GM19193 (cell line): Measurements from ENCODE around the gene C5AR2.

Experiments used
- POLR2A ChIP-seq: IDR thresholded peaks from 4 replicates; pipeline ENCODE4 v1.6.1; 2011; ENCODE audit not compliant: insufficient read depth, insufficient read length; ENCODE audit errors: extremely low read depth

Gene C5AR2

DNA sequence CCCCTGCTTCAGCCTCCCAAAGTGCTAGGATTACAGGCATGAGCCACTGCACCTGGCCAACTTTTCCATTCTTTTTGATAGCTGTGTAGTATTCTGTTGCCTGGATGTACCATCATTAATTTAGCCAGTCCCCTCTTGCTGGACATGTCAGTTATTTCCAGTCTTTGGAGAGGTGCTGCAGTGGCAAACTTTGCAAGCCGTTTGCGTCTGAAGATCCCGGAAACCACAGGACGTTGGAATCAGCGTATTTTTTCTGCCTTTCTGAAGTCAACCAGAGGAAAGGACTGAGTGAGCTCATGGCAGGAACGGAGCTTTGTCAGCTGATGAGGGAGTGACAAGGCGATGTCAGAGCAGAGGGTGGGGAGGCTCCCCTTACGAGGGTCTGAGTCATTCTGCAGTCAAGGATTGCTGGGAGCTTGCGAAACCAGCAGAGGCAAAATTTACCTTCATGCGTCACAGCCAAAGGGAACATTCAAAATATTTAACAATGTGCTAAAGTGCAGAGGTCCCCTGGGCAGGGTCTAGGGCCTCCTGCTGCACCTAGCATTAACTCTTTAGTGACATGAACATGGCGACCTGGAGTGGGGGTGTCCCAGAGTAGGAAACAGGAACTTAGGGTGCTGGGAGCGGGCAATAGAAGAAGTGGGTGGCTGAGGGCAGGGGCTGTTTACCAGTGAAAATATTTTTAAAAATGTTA, 16.7 kb upstream of the C5AR2 start:
- TF ChIP-seq POLR2A = no peak

DNA sequence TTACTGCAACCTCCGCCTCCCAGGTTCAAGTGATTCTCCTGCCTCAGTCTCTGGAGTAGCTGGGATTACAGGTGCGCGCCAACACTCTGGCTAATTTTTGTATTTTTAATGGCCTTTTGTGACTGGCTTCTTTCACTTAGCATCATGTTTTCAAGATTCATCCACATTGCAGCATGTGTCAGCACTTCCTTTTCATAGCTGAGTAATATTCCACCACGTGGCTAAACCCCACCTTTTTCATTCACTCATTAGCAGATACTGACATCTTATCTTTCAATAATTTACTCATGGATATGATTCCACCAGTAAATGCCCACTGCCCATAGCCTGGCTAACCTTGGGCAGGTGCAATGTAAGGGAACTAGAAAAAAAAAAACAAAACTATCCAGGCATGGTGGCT, 15.5 kb upstream of the C5AR2 start:
- no peak for TF ChIP-seq POLR2A

DNA sequence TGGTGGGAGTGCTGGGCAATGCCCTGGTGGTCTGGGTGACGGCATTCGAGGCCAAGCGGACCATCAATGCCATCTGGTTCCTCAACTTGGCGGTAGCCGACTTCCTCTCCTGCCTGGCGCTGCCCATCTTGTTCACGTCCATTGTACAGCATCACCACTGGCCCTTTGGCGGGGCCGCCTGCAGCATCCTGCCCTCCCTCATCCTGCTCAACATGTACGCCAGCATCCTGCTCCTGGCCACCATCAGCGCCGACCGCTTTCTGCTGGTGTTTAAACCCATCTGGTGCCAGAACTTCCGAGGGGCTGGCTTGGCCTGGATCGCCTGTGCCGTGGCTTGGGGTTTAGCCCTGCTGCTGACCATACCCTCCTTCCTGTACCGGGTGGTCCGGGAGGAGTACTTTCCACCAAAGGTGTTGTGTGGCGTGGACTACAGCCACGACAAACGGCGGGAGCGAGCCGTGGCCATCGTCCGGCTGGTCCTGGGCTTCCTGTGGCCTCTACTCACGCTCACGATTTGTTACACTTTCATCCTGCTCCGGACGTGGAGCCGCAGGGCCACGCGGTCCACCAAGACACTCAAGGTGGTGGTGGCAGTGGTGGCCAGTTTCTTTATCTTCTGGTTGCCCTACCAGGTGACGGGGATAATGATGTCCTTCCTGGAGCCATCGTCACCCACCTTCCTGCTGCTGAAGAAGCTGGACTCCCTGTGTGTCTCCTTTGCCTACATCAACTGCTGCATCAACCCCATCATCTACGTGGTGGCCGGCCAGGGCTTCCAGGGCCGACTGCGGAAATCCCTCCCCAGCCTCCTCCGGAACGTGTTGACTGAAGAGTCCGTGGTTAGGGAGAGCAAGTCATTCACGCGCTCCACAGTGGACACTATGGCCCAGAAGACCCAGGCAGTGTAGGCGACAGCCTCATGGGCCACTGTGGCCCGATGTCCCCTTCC, 11.8 kb upstream of the C5AR2 start:
- TF ChIP-seq POLR2A = no peak

DNA sequence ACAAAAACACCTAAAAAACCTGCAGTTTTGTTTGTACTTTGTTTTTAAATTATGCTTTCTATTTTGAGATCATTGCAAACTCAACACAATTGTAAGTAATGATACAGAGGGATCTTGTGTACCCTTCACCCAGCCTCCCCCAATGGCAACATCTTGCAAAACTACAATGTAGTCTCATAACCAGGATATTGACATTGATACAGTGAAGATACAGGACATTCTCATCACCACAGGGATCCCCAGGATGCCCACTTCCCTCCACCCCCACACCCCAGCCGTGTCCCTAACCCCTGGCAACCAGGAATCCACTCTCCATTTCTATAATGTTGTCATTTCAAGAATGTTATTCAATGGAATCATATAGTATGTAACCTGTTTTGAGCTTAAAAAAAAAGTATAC, 10.3 kb upstream of the C5AR2 start:
- no peak for TF ChIP-seq POLR2A

DNA sequence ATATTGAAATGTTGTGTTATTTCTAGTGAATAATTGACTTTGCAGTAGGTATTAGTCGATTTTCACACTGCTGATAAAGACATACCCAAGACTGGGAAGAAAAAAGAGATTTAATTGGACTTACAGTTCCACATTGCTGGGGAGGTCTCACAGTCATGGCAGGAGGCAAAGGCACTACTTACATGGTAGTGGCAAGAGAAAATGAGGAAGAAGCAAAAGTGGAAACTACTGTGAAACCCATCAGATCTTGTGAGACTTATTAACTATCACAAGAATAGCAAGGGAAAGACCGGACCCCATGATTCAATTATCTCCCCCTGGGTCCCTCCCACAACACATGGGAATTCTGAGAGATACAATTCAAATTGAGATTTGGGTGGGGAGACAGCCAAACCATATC, 9.9 kb upstream of the C5AR2 start:
- no peak for TF ChIP-seq POLR2A

DNA sequence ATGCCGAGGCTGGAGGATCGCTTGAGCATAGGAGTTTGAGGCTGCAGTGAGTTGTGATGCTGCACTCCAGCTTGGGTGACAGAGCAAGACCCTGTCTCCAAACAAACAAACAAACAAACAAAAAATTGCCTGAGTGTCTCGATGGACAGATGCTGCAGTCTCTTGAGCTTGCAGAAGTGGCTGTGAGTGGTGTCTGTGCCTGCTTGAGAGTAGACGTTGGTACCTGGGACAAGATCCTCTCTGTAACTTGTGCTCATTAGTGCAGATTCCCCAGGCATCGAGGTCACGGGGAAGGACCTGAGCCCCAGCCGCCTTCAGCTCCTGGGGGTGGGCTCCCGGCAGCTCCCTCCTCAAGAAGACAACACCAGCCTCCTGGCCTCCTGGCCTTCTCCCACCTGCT, 8.6 kb upstream of the C5AR2 start:
- TF ChIP-seq POLR2A = no peak

DNA sequence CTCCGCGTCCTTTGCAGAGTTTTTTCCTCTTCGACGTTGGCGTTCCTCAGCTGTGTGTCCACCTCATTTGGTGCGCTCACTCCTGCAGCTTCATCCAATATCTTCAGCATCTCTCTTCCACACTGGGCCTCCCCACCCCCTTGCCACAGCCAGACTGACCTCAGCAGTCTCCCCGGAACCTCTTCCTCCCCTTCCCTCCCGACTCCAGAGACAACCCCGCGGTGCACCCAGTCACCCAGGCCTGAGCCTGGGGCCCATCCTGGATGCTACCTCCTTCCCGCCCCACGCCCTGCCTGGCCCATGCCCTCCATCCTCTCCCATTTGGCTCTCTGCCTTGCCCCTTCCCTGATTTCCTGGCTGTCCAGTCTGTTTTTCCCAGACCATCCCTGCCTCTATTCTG, 8.1 kb upstream of the C5AR2 start:
- no peak for TF ChIP-seq POLR2A

DNA sequence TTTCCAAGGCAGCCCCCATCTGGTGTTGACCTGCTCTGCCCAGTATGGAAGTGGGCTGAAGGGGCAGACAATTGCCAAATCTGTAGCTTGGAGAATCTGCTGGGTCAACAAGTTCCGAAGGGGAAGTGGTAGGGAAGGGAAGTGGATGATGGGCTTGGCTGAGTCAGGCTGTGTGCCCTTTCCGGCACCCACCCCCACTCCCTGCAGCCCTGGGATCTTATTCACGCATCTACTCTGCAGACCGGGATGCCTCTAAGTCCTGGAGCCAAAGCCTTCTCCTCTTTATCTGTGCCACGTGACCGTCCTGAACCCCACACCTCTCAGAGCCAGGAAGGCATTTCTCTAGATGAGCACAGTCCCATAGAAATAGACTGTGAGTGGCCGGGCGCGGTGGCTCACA, 7.5 kb upstream of the C5AR2 start:
- TF ChIP-seq POLR2A = no peak

DNA sequence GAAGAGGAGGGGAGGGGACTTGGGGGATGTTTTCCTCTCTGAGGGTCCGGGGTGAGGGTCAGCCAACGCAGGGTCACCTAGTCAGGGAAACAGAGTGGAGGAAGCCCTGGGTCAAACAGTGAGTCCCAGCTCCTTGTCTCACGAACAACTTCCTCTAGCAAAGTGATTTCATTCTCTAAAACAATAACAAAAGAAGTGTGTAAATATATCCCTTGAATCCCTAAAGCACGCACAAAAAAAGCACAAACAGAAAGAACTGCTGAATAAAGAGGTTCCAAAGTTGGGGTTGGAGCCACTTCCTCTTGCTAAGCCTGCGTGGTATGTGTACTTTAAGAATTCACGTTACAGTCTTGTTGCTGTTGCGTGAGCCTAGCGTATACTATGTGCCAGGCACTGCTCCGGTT, 1.5 kb upstream of the C5AR2 start:
- no peak for TF ChIP-seq POLR2A

DNA sequence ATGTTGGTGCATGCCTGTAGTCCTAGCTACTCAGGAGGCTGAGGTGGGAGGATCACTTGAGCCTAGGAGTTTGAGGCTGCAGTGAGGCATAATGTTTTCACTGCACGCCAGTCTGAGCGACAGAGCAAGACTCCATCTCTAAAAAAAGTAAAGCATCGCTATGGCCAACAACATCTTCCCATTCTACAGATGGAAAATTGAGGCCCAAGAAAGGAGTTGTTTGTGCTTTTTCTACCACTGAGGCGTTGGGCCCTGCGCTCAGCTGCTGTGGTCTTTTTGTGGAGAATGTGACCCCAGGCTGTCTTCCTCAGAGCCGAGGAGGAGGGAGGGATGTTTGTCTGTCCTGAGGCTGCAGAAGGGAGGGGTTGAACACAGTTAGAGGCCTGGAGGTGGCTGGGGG, 485 bp upstream of the C5AR2 start:
- TF ChIP-seq POLR2A = no peak

DNA sequence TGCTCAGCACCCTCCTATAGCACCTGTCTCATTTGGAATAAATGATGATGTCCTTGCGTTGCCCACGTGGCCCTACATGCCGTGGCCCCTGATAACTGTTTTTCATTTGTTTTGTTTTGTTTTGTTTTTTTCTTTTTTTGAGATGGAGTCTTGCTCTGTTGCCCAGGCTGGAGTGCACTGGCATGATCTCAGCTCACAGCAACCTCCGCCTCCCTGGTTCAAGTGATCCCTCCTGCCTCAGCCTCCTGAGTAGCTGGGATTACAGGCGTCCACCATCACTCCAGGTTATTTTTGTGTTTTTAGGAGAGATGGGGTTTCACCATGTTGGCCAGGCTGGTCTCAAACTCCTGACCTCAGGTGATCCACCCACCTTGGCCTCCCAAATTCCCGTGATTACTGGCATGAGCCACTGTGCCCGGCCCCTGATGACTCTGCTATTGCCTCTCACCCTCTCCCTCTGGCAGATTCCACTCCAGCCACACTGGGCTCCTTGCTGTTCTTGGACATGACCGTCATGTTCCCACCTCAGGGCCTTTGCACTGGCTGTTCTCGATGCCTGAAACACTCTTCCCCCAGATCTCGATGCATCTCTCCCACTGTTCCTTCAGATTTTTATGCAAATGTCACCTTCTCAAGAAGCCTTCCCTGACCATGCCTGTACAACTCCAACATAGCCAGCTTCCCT, 7.4 kb downstream of the C5AR2 start:
- no peak for TF ChIP-seq POLR2A

DNA sequence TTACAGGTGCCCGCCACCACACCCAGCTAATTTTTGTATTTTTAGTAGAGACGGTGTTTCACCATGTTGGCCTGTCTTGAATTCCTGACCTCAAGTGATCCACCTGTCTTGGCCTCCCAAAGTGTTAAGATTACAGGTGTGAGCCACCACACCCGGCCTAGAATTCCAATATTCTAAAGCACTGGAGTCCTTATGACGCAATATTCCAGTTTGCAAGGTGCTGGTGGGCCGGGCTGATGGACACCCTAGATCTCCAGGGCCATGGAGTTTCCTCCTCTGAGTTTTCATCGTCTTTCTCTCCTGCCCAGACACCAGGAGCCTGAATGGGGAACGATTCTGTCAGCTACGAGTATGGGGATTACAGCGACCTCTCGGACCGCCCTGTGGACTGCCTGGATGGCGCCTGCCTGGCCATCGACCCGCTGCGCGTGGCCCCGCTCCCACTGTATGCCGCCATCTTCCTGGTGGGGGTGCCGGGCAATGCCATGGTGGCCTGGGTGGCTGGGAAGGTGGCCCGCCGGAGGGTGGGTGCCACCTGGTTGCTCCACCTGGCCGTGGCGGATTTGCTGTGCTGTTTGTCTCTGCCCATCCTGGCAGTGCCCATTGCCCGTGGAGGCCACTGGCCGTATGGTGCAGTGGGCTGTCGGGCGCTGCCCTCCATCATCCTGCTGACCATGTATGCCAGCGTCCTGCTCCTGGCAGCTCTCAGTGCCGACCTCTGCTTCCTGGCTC, 8.7 kb downstream of the C5AR2 start:
- TF ChIP-seq POLR2A = no peak

DNA sequence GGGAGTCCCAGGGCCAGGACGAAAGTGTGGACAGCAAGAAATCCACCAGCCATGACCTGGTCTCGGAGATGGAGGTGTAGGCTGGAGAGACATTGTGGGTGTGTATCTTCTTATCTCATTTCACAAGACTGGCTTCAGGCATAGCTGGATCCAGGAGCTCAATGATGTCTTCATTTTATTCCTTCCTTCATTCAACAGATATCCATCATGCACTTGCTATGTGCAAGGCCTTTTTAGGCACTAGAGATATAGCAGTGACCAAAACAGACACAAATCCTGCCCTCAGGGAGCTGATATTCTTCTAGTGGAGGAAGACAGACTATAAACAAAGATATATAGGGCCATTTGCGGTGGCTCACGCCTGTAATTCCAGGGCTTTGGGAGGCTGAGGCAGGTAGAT, 9.8 kb downstream of the C5AR2 start:
- TF ChIP-seq POLR2A = no peak

DNA sequence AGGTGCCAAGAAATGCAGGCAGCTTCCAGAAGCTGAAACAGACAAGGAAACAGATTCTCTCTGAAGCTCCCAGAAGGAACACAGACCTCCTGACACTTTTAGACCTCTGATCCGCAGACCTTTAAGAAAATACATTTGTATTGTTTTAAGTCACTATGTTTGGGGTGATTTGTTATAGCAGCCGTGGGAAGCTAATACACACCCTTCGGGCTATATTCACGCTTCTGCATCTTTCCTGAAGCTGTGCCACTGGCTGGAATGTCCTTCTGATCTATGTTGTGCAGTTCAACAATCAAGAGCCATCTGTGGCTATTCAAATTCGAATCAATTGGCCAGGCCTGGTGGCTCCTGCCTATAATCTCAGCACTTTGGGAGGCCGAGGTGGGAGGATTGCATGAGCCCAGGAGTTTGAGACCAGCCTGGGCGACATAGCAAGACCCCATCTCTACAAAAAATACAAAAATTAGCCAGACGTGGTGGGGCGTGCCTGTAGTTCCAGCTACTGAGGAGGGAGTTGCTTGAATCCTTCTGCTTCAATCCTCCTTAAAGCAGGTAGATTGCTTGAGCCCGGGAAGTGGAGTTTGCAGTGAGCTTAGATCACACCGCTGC, 11.3 kb downstream of the C5AR2 start:
- no peak for TF ChIP-seq POLR2A
